HEK293 (cell line): ENCODE data around the gene LPP.

ENCODE experiments used
- ZBTB20 ChIP-seq: fragments of 450-650 bp; formaldehyde crosslinking; IDR thresholded peaks from 2 replicates; pipeline ENCODE4 v1.5.1; 2016; ENCODE audit warnings: missing biosample characterization, missing genetic modification characterization
- ZBTB7A ChIP-seq: fragments of 450-650 bp; formaldehyde crosslinking; IDR thresholded peaks from 2 replicates; pipeline ENCODE4 v1.5.1; 2016; ENCODE audit warnings: low read depth, missing biosample characterization, missing genetic modification characterization
- ZNF138 ChIP-seq: fragments of 450-650 bp; formaldehyde crosslinking; IDR thresholded peaks from 2 replicates; pipeline ENCODE4 v1.5.1; 2016; ENCODE audit warnings: missing biosample characterization, missing genetic modification characterization, borderline replicate concordance
- ZNF302 ChIP-seq: fragments of 450-650 bp; formaldehyde crosslinking; IDR thresholded peaks from 2 replicates; pipeline ENCODE4 v1.5.1; 2016; ENCODE audit warnings: missing biosample characterization, missing genetic modification characterization, low read depth
- ZNF426 ChIP-seq: fragments of 450-650 bp; formaldehyde crosslinking; IDR thresholded peaks from 2 replicates; pipeline ENCODE4 v1.5.1; 2017; ENCODE audit warnings: missing biosample characterization, missing genetic modification characterization, mild to moderate bottlenecking, inconsistent platforms, moderate library complexity
- ZNF792 ChIP-seq: fragments of 450-650 bp; formaldehyde crosslinking; IDR thresholded peaks from 2 replicates; pipeline ENCODE4 v1.5.1; 2016; ENCODE audit warnings: missing biosample characterization, missing genetic modification characterization
- TF ChIP-seq, protein P1 (sequence below): fragments of 450-650 bp; formaldehyde crosslinking; IDR thresholded peaks from 2 replicates; pipeline ENCODE4 v1.5.1; 2016; ENCODE audit warnings: missing biosample characterization, missing genetic modification characterization

DNA sequence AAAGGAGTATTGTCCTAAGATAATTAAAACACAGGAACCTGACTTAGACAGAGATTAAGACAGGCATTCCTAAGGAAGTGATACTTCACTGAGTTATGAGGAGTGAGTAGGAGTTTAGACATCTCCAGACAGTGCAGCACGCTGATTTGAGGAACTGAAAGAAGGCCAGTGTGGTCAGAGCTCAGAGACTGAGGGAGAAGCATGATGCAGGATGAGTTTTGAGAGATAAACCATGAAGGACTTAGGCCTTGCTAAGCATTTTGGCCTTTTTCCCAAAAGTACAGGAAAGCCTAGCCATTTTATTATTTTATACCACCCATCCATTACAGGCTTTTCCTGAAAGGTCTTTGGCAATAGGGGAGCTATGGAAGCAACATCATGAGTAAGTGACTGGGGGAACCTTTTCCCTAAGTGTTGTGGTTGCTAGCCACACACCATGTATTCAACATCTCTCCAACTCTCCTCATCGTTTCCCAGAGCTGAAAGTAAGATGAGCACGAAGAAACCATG, 642.2 kb downstream of the LPP start:
- no peak for TF ChIP-seq ZBTB7A (tag by site-specific recombination)
- TF ChIP-seq ZNF138 (tag by site-specific recombination), result no peak
- no peak for TF ChIP-seq ZBTB20 (tag by site-specific recombination)
- no peak for TF ChIP-seq ZNF426 (tag by site-specific recombination)
- TF ChIP-seq ZNF792, result no peak
- TF ChIP-seq, protein P1, sequence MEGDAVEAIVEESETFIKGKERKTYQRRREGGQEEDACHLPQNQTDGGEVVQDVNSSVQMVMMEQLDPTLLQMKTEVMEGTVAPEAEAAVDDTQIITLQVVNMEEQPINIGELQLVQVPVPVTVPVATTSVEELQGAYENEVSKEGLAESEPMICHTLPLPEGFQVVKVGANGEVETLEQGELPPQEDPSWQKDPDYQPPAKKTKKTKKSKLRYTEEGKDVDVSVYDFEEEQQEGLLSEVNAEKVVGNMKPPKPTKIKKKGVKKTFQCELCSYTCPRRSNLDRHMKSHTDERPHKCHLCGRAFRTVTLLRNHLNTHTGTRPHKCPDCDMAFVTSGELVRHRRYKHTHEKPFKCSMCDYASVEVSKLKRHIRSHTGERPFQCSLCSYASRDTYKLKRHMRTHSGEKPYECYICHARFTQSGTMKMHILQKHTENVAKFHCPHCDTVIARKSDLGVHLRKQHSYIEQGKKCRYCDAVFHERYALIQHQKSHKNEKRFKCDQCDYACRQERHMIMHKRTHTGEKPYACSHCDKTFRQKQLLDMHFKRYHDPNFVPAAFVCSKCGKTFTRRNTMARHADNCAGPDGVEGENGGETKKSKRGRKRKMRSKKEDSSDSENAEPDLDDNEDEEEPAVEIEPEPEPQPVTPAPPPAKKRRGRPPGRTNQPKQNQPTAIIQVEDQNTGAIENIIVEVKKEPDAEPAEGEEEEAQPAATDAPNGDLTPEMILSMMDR (tag by site-specific recombination), result no peak
- TF ChIP-seq ZNF302, result no peak
